Type B pancreatic cell (in vitro differentiated cells): ENCODE results near the gene PPIB. TPM values are rescaled to one million over a fixed set of nuclear protein-coding genes. Genes with fewer than 3 reads are reported as not detected.

ENCODE experiments used
- DNase-seq: peaks from one replicate; pipeline ENCODE4 v3.0.0; 2021; ENCODE audit warnings: mixed read lengths; ENCODE audit not compliant: unreplicated experiment; ENCODE audit errors: extremely low spot score
- H3K27ac Mint-ChIP-seq: 2 replicates; pipeline ENCODE4 v1.8.0; 2021; ENCODE audit warnings: mild to moderate bottlenecking, mixed read lengths
- H3K27me3 Mint-ChIP-seq: 2 replicates; pipeline ENCODE4 v1.8.0; 2021; ENCODE audit warnings: mixed read lengths
- H3K36me3 Mint-ChIP-seq: 2 replicates; pipeline ENCODE4 v1.8.0; 2021; ENCODE audit warnings: mixed read lengths
- H3K4me1 Mint-ChIP-seq: one replicate; pipeline ENCODE4 v1.8.0; 2021; ENCODE audit warnings: mixed read lengths; ENCODE audit not compliant: unreplicated experiment
- H3K4me3 Mint-ChIP-seq: 2 replicates; pipeline ENCODE4 v1.8.0; 2021; ENCODE audit warnings: mild to moderate bottlenecking, mixed read lengths
- H3K9me3 Mint-ChIP-seq: 2 replicates; pipeline ENCODE4 v1.8.0; 2021; ENCODE audit warnings: mixed read lengths
- CTCF ChIP-seq: fragments of 200-600 bp; sonication (generic); conservative IDR thresholded peaks from 2 replicates; pipeline ENCODE4 v1.5.0; 2021; ENCODE audit warnings: antibody characterized with exemption, mild to moderate bottlenecking
- total RNA-seq: library from RNA; stranded (reverse); gene quantifications from 2 replicates; pipeline ENCODE4 v1.2.1, GENCODE V29; 2021; ENCODE audit warnings: low replicate concordance

The PPIB gene
- total RNA-seq, 1 donor from 2014 or later, result 551 TPM

DNA sequence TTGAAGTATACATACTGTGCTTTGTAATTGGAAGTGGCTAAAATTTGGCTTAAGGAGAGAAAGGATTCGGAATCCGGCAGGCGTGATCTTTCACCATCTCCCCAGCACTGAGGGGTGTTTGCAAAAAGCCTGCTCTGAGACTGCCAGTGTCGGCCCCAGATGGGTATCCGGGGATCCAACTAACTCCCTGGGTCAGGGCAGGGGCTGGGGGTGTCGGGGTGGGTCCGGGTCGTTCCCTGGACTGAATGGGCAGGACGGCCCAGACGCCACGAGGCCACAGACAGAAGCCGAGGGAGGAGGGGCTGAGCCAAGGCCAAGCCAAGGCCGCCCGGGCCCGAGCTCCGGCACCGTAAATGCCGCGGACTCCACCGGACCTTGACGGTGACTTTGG, 349 bp downstream of the PPIB start:
- DNase-seq, result no peak
- TF ChIP-seq CTCF, result no peak
- Mint-ChIP-seq H3K4me1 (peaks cover 16% of the 10 kb centered on the region), H3K27ac (peak overlapping the region; percentile 55), H3K36me3 (peaks cover 15% of the 10 kb centered on the region), H3K27me3 (no peaks in the 10 kb centered on the region), H3K4me3 (peak overlapping the region; percentile 89), H3K9me3 (no peaks in the 10 kb centered on the region)

- no peaks in the 10 kb centered on the region for H3K9me3 Mint-ChIP-seq
- TF ChIP-seq CTCF, result no peak
Measured at GRCh38 chr15:64161688-64162477, 939 bp downstream of the PPIB start.

DNA sequence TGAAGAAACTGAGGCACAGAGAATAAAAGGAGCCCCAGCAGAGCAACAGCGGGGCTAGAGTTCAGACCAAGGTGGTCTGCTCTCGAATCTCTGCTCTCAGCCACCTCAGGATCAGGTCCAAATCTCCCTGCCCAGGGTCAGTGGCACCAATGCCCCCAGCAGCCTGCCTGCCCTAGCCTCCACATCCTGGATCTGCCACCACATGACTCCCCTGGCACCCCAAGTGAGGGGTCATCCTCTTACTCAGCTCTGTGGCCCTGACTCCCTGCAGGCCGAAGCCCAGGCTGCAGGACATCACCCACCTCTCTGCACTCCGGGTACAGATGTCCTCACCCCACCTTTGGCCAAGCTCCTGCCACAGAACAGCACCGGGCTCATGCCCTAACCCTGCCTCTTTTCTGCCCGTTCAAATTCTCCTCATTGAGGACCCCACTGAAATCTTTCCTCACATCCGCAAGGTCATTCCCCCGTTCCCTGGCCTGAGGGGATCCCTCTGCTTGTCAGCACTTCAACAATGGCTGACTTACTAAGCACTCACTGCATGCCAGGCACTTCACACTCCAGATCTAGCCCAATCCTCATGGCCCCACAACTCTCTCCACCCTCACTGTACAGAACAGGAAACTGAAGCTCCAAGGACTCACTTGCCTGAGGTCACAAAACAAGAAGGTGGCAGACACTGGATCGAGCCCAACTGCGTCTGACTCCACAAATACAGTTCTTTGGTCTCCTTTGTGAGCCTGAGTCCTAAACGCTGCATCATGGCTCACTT, 4.3 kb downstream of the PPIB start:
- Mint-ChIP-seq H3K9me3 (no peaks in the 10 kb centered on the region), H3K36me3 (peaks cover 19% of the 10 kb centered on the region), H3K4me3 (no peak overlapping the region), H3K27me3 (peaks cover 3% of the 10 kb centered on the region), H3K4me1 (peaks cover 14% of the 10 kb centered on the region), H3K27ac (peak overlapping the region; percentile 20)
- no peak for TF ChIP-seq CTCF
- no peak for DNase-seq

More at GRCh38 chr15:64161688-64162477, 939 bp downstream of the PPIB start:
- no peak for DNase-seq
- Mint-ChIP-seq H3K27me3 (no peaks in the 10 kb centered on the region), H3K36me3 (peaks cover 15% of the 10 kb centered on the region), H3K4me1 (peaks cover 16% of the 10 kb centered on the region), H3K27ac (peak overlapping the region; percentile 55), H3K4me3 (peak overlapping the region; percentile 89)

DNA sequence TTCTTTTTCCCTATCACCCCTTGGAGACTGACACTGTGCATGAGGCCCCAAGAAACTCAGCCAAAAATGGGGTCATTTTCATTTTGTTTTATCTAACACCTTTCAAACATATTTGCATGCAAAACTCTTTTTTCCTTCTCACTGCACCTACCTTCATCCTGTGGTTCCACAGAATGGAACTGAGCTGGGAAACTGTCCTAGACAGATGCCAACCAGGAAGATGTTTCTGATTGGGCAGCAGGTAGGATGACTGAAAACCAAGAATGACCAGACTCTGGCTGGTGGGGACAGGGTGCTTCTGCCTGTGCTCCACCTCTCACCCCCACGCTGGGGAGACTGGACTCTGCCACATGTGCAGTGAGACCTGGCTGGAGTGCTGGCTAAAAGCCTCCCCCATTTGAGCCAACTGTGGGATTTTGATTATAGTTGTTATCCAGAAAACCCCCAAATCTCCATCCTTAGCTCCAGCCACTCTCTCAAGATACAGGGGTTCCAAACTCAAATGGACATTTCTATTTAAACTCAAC, 5.2 kb downstream of the PPIB start:
- H3K27me3 Mint-ChIP-seq, result peaks cover 12% of the 10 kb centered on the region
- H3K27ac Mint-ChIP-seq, result peak overlapping the region; percentile 20
- H3K36me3 Mint-ChIP-seq, result peaks cover 19% of the 10 kb centered on the region
- peaks cover 13% of the 10 kb centered on the region for H3K4me1 Mint-ChIP-seq
- no peak for TF ChIP-seq CTCF
- no peak for DNase-seq
- H3K9me3 Mint-ChIP-seq, result no peaks in the 10 kb centered on the region
- no peak overlapping the region for H3K4me3 Mint-ChIP-seq

- DNase-seq, result no peak
- no peak for TF ChIP-seq CTCF
- Mint-ChIP-seq H3K9me3 (no peaks in the 10 kb centered on the region), H3K36me3 (peaks cover 16% of the 10 kb centered on the region), H3K4me3 (no peak overlapping the region), H3K4me1 (peaks cover 13% of the 10 kb centered on the region), H3K27ac (no peak overlapping the region), H3K27me3 (peaks cover 14% of the 10 kb centered on the region)
Measured at GRCh38 chr15:64156652-64157331, 6.0 kb downstream of the PPIB start.
